Heart right ventricle (tissue), 16 donors: Measurements from ENCODE around the gene TASP1. TPM values are rescaled to one million over a fixed set of nuclear protein-coding genes. Genes with fewer than 3 reads are reported as not detected.

ENCODE experiments used
- ATAC-seq, 8 donors: fragments of 200-7000 bp; cut with Tn5 transposase; one replicate each; pipeline ENCODE4 v1.9.1; 2020; ENCODE audit warnings: mild to moderate bottlenecking in 8 of 8, moderate library complexity in 8 of 8, moderate number of reproducible peaks in 1 of 8
- DNase-seq, 2 donors: peaks; one replicate each; pipeline ENCODE4 v3.0.0-alpha.2; 2020
- H3K27ac ChIP-seq, 10 donors: fragments of 200-600 bp; sonication (generic) in 2 of 10; one replicate each; pipeline versions ENCODE4 v1.5.0 to v1.8.0; 2020 to 2022; ENCODE audit warnings: mild to moderate bottlenecking in 3 of 10
- H3K27me3 ChIP-seq, 7 donors: fragments of 200-600 bp; one replicate each; pipeline ENCODE4 v1.8.0; 2021 to 2022; ENCODE audit warnings: mild to moderate bottlenecking in 2 of 7
- H3K36me3 ChIP-seq, 9 donors: fragments of 200-600 bp; sonication (generic) in 1 of 9; one replicate each; pipeline versions ENCODE4 v1.5.0 to v1.8.0; 2020 to 2022; ENCODE audit warnings: mild to moderate bottlenecking in 2 of 9
- H3K4me1 ChIP-seq, 9 donors: fragments of 200-600 bp; sonication (generic) in 1 of 9; one replicate each; pipeline versions ENCODE4 v1.5.0 to v1.8.0; 2020 to 2022; ENCODE audit warnings: mild to moderate bottlenecking in 4 of 9
- H3K4me3 ChIP-seq, 10 donors: fragments of 200-600 bp; sonication (generic) in 2 of 10; one replicate each; pipeline versions ENCODE4 v1.5.0 to v1.8.0; 2020 to 2022; ENCODE audit warnings: mild to moderate bottlenecking in 7 of 10, moderate library complexity in 2 of 10
- H3K9me3 ChIP-seq, 11 donors: fragments of 200-600 bp in 10 of 11; sonication (generic) in 2 of 11; one replicate each; pipeline versions ENCODE4 v1.5.0 to v1.8.0; 2013 to 2022; ENCODE audit warnings: mild to moderate bottlenecking in 2 of 11, control low read depth in 1 of 11, moderate library complexity in 1 of 11
- WGBS, 2 donors: extraction: QIAGEN DNeasy Blood & Tissue Kit; methylation state at CpG; one replicate each; pipeline ENCODE4 v1.1.7; 2013; ENCODE audit warnings: inconsistent platforms in 1 of 2; 5-methylcytosine and 5-hydroxymethylcytosine counted together
- intact Hi-C, 10 donors: fragments of 100-400 bp; cut with DNase I; formaldehyde crosslinking; loops; one replicate each; pipeline versions ENCODE4 v1.11.1 to v1.14.2; 2022
- polyA plus RNA-seq, 2 donors: library from polyadenylated mRNA; stranded (reverse); fragments of 200-250 nt; gene quantifications; one replicate each; pipeline ENCODE4 v1.2.3, GENCODE V29; 2013
- total RNA-seq, 10 donors: library from RNA; stranded (reverse); fragmentation: NEBNext Ultra II Directional in 3 of 10; extraction: Animal tissue kit (Norgen Biotek cat#: 25700) in 3 of 10; gene quantifications; one replicate each; pipeline versions ENCODE4 v1.2.1 to v1.2.4, GENCODE V29; 2021 to 2023
- TF ChIP-seq, protein P1 (sequence below), 9 donors: fragments of 200-600 bp; sonication (generic) in 2 of 9; IDR thresholded peaks; one replicate each; pipeline versions ENCODE4 v1.5.0 to v1.8.0; 2021 to 2022; ENCODE audit warnings: antibody characterized with exemption in 9 of 9, mild to moderate bottlenecking in 5 of 9, moderate library complexity in 1 of 9
- donor health status: Arrhythmogenic right ventricular cardiomyopathy.
- donor health status: ischemic (EF 13 %, LVEDD 7.1; RV severe dilation, severe dysfunction).
- donor health status: healthy with polysubstance abuse.
- donor health status: DM: no; HTN: yes; CAD: no.
- donor health status: DM: no; HTN: no; CAD: no.
- donor health status: ischemic (EF 25% LVEDD 6.9; RV normal size, moderate dysfunction).
- donor health status: ischemic (EF 25% LVEDD 5.7; RV mildly dilated, moderate dysfunction).
- donor health status: healthy.
- donor health status: DM: yes; HTN: yes; CAD: no.
- donor health status: Ischemic cardiomyopathy.
- donor health status: ischemic (EF 35%, LVEDD 5.7; RV mildly dilated, moderate dysfunction).
- donor health status: nonischemic (EF 11% LVEDD 7.7; RV severe dilation, severe dysfunction).
- donor health status: DM: yes; HTN: yes; CAD: no.
- donor health status: PGD.
- donor health status: ischemic (EF 29% LVEDD 5.4; RV normal size, mild dysfunction).
- donor health status: nonischemic (EF 23%, LVEDD 6.1; RV moderate dilation, normal function).

TASP1 gene
- total and polyA plus RNA-seq, 12 donors: 2.1 to 8.5 (median 5.8) TPM

DNA sequence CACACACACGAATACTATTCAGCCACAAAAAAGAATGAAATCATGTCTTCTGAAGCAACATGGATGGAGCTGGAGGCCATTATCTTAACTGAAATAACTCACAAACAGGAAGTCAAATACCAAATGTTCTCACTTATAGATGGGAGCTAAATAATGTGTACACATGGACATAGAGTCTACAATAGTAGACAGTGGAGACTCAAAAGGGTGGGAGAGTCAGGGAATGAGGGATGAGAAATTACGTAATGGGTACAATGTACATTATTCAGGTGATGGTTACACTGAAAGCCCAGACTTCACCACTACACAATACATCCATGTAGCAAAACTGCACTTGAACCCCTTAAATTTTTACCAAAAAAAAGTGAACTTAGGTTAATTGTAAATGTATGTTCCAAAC, 160.4 kb downstream of the TASP1 start:
- DNase-seq: no peak
- H3K4me1 ChIP-seq: no peaks in the 10 kb centered on the region
- TF ChIP-seq, protein P1, sequence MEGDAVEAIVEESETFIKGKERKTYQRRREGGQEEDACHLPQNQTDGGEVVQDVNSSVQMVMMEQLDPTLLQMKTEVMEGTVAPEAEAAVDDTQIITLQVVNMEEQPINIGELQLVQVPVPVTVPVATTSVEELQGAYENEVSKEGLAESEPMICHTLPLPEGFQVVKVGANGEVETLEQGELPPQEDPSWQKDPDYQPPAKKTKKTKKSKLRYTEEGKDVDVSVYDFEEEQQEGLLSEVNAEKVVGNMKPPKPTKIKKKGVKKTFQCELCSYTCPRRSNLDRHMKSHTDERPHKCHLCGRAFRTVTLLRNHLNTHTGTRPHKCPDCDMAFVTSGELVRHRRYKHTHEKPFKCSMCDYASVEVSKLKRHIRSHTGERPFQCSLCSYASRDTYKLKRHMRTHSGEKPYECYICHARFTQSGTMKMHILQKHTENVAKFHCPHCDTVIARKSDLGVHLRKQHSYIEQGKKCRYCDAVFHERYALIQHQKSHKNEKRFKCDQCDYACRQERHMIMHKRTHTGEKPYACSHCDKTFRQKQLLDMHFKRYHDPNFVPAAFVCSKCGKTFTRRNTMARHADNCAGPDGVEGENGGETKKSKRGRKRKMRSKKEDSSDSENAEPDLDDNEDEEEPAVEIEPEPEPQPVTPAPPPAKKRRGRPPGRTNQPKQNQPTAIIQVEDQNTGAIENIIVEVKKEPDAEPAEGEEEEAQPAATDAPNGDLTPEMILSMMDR (IDR thresholded peaks at IDR 0.05): no peak
- H3K9me3 ChIP-seq: no peaks in the 10 kb centered on the region
- no peak overlapping the region for H3K27ac ChIP-seq
- intact Hi-C loops: no loop called here
- WGBS, 2 donors: 78 to 94% methylated on average over 2 of the region's 2 CpGs
- peaks cover 0 to 35% (median 12%) of the 10 kb centered on the region in 9 donors for H3K36me3 ChIP-seq
- H3K4me3 ChIP-seq: no peak overlapping the region
- ATAC-seq: no peak
- H3K27me3 ChIP-seq: no peaks in the 10 kb centered on the region

DNA sequence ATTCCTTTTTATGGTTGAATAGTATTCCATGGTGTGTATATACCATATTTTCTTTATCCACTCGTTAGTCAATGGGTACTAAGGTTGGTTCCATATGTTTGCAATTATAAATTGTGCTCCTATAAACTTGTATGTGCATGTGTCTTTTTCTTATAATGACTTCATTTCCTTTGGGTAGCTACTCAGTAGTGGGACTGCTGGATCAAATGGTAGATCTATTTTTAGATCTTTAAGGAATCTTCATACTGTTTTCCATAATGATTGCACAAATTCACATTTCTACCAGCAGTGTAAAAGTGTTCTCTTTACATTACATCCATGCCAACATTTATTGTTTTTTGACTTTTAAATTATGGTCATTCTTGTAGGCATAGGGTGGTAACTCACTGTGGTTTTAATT, 164.3 kb downstream of the TASP1 start:
- peaks cover 0 to under 1% (median 0%) of the 10 kb centered on the region in 9 donors for H3K36me3 ChIP-seq
- intact Hi-C loops: no loop called here
- H3K4me3 ChIP-seq: no peak overlapping the region
- H3K9me3 ChIP-seq: peaks cover 0 to 1% (median 0%) of the 10 kb centered on the region in 11 donors
- WGBS, 2 donors: 96 to 98% methylated on average over 1 of the region's 1 CpG
- H3K4me1 ChIP-seq: no peaks in the 10 kb centered on the region
- DNase-seq (no peak), ATAC-seq (no peak)
- H3K27ac ChIP-seq: no peak overlapping the region
- TF ChIP-seq, protein P1 (IDR thresholded peaks at IDR 0.05): no peak
- H3K27me3 ChIP-seq: no peaks in the 10 kb centered on the region

DNA sequence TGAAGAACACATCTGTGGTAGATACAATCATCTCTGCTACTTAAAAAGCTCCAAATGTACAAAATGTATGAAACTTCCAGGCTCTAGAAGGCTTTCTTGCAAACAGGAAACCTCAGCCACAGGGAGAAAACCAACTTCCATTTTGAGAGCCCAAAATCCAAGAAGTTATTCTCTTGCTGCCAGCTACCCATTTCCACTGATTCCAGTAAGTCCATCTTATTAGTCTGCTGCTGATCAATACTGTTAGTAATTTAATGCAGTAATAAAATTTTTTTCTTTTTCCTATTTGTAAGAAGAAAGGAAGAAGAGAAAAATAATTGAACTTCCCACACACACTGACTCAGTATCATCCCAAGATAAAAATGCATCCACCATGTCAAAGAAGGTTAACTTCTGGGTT, 169.5 kb downstream of the TASP1 start:
- TF ChIP-seq, protein P1 (IDR thresholded peaks at IDR 0.05): no peak
- intact Hi-C loops: loop anchor here in 2 of 10 donors (10.0 kb wide), 2 partner anchors 76 to 296 kb away; no protein-coding TSS in a partner anchor
- Histone ChIP-seq H3K27me3 (no peaks in the 10 kb centered on the region), H3K4me1 (peaks cover 0 to 5% (median 0%) of the 10 kb centered on the region in 9 donors), H3K27ac (no peak overlapping the region), H3K4me3 (no peak overlapping the region), H3K9me3 (peaks cover 0 to 6% (median 0%) of the 10 kb centered on the region in 11 donors), H3K36me3 (no peaks in the 10 kb centered on the region)
- DNase-seq (no peak), ATAC-seq (no peak)

DNA sequence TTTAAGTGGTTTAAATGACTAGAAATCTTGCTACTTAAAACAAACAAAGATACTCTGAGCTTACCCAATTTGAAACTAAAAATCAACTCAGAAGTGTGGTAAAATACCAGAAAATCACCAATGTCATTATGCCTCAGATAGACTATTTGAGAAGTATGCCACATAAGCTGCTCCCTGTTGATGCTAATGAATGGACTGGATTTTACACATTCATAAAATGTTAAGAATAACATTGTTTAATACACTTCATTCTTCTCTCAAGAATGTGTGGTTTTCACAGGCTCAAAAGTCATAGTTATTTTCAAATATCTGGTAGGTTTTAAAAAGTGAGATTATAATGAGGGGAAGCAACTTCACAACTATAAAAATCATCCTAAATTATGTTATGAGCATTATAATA, 170.6 kb downstream of the TASP1 start:
- ATAC-seq (no peak), DNase-seq (no peak)
- H3K27ac ChIP-seq: no peak overlapping the region
- intact Hi-C loops: loop anchor here in 2 of 10 donors (10.0 kb wide), 2 partner anchors 77 to 297 kb away; no protein-coding TSS in a partner anchor
- H3K27me3 ChIP-seq: no peaks in the 10 kb centered on the region
- TF ChIP-seq, protein P1 (IDR thresholded peaks at IDR 0.05): no peak
- no peaks in the 10 kb centered on the region for H3K36me3 ChIP-seq
- H3K9me3 ChIP-seq: peaks cover 0 to 6% (median 0%) of the 10 kb centered on the region in 11 donors
- H3K4me1 ChIP-seq: peaks cover 0 to 7% (median 0%) of the 10 kb centered on the region in 9 donors
- H3K4me3 ChIP-seq: no peak overlapping the region
